Fibroblast of skin of back (primary cell): ENCODE measurements around the gene SGTB.
"Not testable (repeated sequence)": the region's sequence is repeated elsewhere in the genome, so short reads cannot be mapped to it uniquely, and the experiment has no call there.

Experiments used
- DNase-seq: peaks from one replicate; pipeline ENCODE4 v3.0.0-alpha.2; 2013

The SGTB gene

GRCh38 chr5:65734196-65734775, 12.4 kb upstream of the SGTB start:
- DNase-seq, result not testable (repeated sequence)

GRCh38 chr5:65732046-65732445, 10.1 kb upstream of the SGTB start:
- DNase-seq, result not testable (repeated sequence)

GRCh38 chr5:65730910-65731309, 9.0 kb upstream of the SGTB start:
- no peak for DNase-seq

- peak; percentile 62 for DNase-seq
Measured at GRCh38 chr5:65728218-65728617, 6.3 kb upstream of the SGTB start.

GRCh38 chr5:65727491-65728156, 5.7 kb upstream of the SGTB start:
- DNase-seq, result no peak

GRCh38 chr5:65722575-65723403, 880 bp upstream of the SGTB start:
- DNase-seq, result peak; percentile 65

- DNase-seq, result peak; percentile 73
Measured at GRCh38 chr5:65721050-65721719, 724 bp downstream of the SGTB start.

- DNase-seq, result no peak
Measured at GRCh38 chr5:65718576-65719310, 3.2 kb downstream of the SGTB start.

GRCh38 chr5:65708145-65708544, 13.8 kb downstream of the SGTB start:
- no peak for DNase-seq

GRCh38 chr5:65707663-65708062, 14.2 kb downstream of the SGTB start:
- DNase-seq, result no peak

GRCh38 chr5:65704621-65705239, 17.2 kb downstream of the SGTB start:
- no peak for DNase-seq

- no peak for DNase-seq
Measured at GRCh38 chr5:65702036-65702435, 19.9 kb downstream of the SGTB start.

GRCh38 chr5:65699338-65699737, 22.6 kb downstream of the SGTB start:
- no peak for DNase-seq

- DNase-seq, result peak; percentile 11
Measured at GRCh38 chr5:65696892-65697291, 25.0 kb downstream of the SGTB start.

GRCh38 chr5:65695896-65696295, 26.0 kb downstream of the SGTB start:
- DNase-seq, result no peak

- no peak for DNase-seq
Measured at GRCh38 chr5:65695162-65695755, 26.6 kb downstream of the SGTB start.

- no peak for DNase-seq
Measured at GRCh38 chr5:65693121-65693520, 28.8 kb downstream of the SGTB start.

- no peak for DNase-seq
Measured at GRCh38 chr5:65682148-65682547, 39.8 kb downstream of the SGTB start.

- DNase-seq, result not testable (repeated sequence)
Measured at GRCh38 chr5:65676056-65676455, 45.9 kb downstream of the SGTB start.

- no peak for DNase-seq
Measured at GRCh38 chr5:65674749-65675148, 47.2 kb downstream of the SGTB start.

GRCh38 chr5:65672796-65673195, 49.1 kb downstream of the SGTB start:
- peak; percentile 21 for DNase-seq

GRCh38 chr5:65668696-65669095, 53.2 kb downstream of the SGTB start:
- no peak for DNase-seq
